ENCODE results near the gene LRRC36. TPM values are rescaled to one million over a fixed set of nuclear protein-coding genes. Genes with fewer than 3 reads are reported as not detected.

Gene LRRC36
- total RNA-seq, 6 experiments from 2014 or later, result not detected

DNA sequence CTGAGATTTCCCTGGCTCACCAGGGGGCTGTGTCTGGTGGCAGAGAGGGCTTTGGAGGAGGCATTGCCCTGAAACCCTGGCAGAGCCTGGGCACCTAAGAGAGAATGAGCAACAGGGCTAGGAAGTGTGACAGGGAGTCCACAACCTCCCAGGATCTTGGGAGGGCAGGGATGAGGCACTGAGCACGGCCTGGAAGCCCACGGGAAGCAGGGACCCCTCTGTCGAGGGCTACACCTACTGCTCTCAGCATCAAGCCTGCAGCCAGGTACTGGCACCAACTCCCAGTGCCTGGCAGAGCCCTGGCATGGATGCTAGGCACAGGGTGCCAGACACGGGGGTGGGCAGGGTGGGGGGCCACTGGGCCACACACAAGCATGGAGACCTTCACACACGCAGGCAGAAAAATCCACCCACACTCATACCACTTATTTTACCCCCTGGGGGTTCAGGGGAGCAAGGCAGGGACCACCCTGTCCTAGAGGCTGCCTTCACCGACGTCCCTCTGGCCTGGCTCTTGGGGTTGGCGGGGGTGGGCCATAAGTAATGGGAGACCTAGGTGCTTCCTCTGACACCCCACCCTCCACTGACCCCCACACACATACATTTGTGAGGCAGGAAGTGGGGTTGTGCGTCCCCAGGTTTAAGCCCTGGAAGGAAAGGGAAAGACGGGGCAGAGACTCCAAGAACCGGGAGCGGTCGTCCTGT is 103.3 kb downstream of the LRRC36 start:
- intact Hi-C loops (cut with DNase I), result loop anchor here (2.0 to 10.0 kb wide), 2 partner anchors 35 to 55 kb away; partner anchors contain the start of genes AGRP (in 1 of the 2) and ATP6V0D1 (in 1 of the 2)
- WGBS (ENCODE audit: insufficient coverage, low coverage, low lambda C conversion rate, missing lambda C conversion rate), result 0% methylated on average over 1 of the region's 13 CpGs
- TF ChIP-seq, protein P1, sequence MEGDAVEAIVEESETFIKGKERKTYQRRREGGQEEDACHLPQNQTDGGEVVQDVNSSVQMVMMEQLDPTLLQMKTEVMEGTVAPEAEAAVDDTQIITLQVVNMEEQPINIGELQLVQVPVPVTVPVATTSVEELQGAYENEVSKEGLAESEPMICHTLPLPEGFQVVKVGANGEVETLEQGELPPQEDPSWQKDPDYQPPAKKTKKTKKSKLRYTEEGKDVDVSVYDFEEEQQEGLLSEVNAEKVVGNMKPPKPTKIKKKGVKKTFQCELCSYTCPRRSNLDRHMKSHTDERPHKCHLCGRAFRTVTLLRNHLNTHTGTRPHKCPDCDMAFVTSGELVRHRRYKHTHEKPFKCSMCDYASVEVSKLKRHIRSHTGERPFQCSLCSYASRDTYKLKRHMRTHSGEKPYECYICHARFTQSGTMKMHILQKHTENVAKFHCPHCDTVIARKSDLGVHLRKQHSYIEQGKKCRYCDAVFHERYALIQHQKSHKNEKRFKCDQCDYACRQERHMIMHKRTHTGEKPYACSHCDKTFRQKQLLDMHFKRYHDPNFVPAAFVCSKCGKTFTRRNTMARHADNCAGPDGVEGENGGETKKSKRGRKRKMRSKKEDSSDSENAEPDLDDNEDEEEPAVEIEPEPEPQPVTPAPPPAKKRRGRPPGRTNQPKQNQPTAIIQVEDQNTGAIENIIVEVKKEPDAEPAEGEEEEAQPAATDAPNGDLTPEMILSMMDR (IDR thresholded peaks at IDR 0.05), result no peak
- no peak for TF ChIP-seq POLR2A (IDR thresholded peaks at IDR 0.05)
- peak overlapping the region; percentile 26 to 53 (median 51) for H3K4me3 ChIP-seq
- no peak for DNase-seq
- peak overlapping the region in 2 of 3 donors; percentile 51 to 58 for H3K27ac ChIP-seq
- no peaks in the 10 kb centered on the region for H3K27me3 ChIP-seq
- H3K9me3 ChIP-seq, result no peaks in the 10 kb centered on the region
- ATAC-seq, result no peak
- peaks cover 0 to 34% (median 13%) of the 10 kb centered on the region in 4 donors for H3K4me1 ChIP-seq
- H3K36me3 ChIP-seq, result no peaks in the 10 kb centered on the region

DNA sequence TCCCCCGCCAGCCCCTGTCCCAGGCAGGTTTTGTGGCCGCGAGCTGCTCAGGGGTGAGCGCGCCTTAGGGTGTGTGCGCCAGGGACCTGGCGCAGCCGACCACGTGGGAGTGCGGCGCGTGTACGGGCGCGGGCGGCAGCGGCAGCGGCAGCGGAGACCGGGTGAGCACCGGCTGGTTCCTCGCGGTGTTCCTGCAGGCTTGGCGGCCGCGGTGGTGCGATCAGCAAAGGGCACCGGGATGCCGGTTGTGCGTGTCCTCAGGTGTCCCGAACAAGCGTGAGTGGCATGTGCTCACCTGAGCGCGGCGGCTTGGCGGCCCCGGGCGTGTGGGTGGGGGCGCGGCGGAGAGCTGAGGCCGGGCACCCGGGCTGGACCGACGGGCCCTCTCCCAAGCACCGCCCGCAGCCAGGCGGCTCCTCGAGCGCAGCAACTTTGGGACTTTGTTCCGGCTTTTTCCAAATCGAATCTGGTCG is 103.9 kb downstream of the LRRC36 start:
- H3K9me3 ChIP-seq, result no peaks in the 10 kb centered on the region
- no peaks in the 10 kb centered on the region for H3K36me3 ChIP-seq
- peak overlapping the region; percentile 26 to 53 (median 51) for H3K4me3 ChIP-seq
- no peaks in the 10 kb centered on the region for H3K27me3 ChIP-seq
- intact Hi-C loops (cut with DNase I), result no loop called here
- TF ChIP-seq, protein P1 (IDR thresholded peaks at IDR 0.05), result peak in 1 of 4 donors; percentile 5
- TF ChIP-seq POLR2A (IDR thresholded peaks at IDR 0.05), result no peak
- DNase-seq (peak in 2 of 3 donors; percentile 69 to 86), ATAC-seq (peak; percentile 62 to 79 (median 74))
- H3K27ac ChIP-seq, result peak overlapping the region; percentile 47 to 58 (median 51)
- no CpG with 5 or more reads among the region's 53 CpGs for WGBS (ENCODE audit: insufficient coverage, low coverage, low lambda C conversion rate, missing lambda C conversion rate)
- H3K4me1 ChIP-seq, result peaks cover 0 to 34% (median 13%) of the 10 kb centered on the region in 4 donors

DNA sequence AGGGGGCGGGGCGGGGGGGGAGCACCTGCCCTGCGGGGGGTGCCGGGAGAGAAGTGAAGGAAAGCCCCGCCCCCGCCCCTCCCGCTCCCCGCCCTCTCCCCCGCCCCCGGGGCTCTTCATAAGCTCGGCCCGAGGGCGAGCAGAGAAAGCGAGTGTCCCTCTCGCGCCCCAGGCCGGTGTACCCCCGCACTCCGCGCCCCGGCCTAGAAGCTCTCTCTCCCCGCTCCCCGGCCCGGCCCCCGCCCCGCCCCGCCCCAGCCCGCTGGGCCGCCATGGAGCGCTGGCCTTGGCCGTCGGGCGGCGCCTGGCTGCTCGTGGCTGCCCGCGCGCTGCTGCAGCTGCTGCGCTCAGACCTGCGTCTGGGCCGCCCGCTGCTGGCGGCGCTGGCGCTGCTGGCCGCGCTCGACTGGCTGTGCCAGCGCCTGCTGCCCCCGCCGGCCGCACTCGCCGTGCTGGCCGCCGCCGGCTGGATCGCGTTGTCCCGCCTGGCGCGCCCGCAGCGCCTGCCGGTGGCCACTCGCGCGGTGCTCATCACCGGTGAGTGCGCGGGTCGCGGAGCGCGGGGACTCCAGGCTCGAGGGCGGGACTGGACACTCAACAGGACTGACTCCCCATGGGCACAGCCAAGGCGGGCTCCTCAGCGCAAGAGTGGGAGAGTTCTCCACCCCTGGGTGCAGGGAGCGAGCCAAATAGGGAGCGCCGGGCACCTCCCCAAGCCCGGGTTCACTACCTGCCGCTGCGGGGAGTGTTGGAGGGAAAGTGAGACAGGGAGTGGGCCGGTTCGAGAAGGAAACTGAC is 104.6 kb downstream of the LRRC36 start, which contains the start of gene HSD11B2:
HSD11B2 (plus strand) TSS at position 145 of the 798 bp plus-strand sequence; CDS start at position 273, 128 bp downstream.
- Histone ChIP-seq H3K27me3 (no peaks in the 10 kb centered on the region), H3K27ac (peak within 1 kb of the TSS; percentile 47 to 58 (median 51)), H3K9me3 (no peaks in the 10 kb centered on the region), H3K36me3 (no peaks in the 10 kb centered on the region), H3K4me3 (peak within 1 kb of the TSS; percentile 26 to 53 (median 51)), H3K4me1 (peaks cover 0 to 34% (median 13%) of the 10 kb centered on the region in 4 donors)
- 0% methylated on average over 10 of the region's 87 CpGs for WGBS (ENCODE audit: insufficient coverage, low coverage, low lambda C conversion rate, missing lambda C conversion rate)
- TF ChIP-seq, protein P1 (IDR thresholded peaks at IDR 0.05), result peak in 1 of 4 donors; percentile 25
- peak; percentile 24 for TF ChIP-seq POLR2A (IDR thresholded peaks at IDR 0.05)
- DNase-seq (peak; percentile 77 to 87 (median 87)), ATAC-seq (peak; percentile 73 to 83 (median 80))
- intact Hi-C loops (cut with DNase I), result no loop called here

DNA sequence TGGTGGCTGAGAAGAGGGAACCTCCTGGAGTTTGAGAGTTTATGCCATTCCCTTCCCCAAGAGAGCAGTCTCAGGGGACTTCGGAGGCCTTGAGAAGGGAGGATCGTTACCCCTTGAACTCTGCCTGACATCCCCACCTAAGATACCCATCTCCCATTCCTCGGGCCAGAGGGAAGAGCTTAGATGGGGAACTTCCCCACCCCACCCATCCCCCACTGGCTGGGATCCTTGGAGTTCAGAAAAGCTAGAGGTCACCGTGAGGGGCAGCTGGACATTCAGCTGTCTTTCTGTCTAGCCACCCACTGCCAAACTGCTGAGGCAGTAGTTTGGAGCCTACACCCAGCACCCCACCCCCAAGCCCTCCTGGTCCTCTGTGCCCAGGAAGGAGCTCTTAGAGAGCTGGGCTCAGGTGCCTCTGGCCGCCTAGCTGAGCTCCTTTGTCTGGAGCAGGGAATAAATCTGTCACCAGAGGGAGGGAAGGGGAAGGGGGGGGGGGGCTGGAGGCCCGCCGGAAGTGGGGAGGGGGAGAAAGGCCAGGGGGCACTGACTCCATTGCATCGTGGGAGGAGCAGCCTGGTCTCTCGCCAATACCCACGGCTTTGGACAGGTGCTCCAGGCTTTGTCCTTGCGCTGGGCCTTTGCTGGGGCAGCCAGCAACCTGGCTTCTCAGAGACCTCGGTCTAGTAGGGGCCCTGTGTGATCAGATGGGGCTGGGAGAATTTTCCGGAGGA is 105.3 kb downstream of the LRRC36 start:
- 17% methylated on average over 5 of the region's 13 CpGs for WGBS (ENCODE audit: insufficient coverage, low coverage, low lambda C conversion rate, missing lambda C conversion rate)
- Histone ChIP-seq H3K27ac (peak overlapping the region in 2 of 3 donors; percentile 19 to 51), H3K27me3 (no peaks in the 10 kb centered on the region), H3K4me3 (peak overlapping the region; percentile 18 to 53 (median 51)), H3K36me3 (no peaks in the 10 kb centered on the region), H3K4me1 (peaks cover 0 to 34% (median 13%) of the 10 kb centered on the region in 4 donors), H3K9me3 (no peaks in the 10 kb centered on the region)
- DNase-seq (no peak), ATAC-seq (no peak)
- intact Hi-C loops (cut with DNase I), result no loop called here
- no peak for TF ChIP-seq POLR2A (IDR thresholded peaks at IDR 0.05)
- TF ChIP-seq, protein P1 (IDR thresholded peaks at IDR 0.05), result no peak

Data from right lobe of liver (tissue), 6 donors.